Gastrocnemius medialis (tissue), 4 donors: ENCODE results near the gene AGAP1.

Source experiments
- CTCF ChIP-seq, 5 experiments: fragments of 450-650 bp in 3 of 5; fragments of 200-600 bp in 2 of 5; sonication (generic) in 2 of 5; IDR thresholded peaks in 4 of 5; conservative IDR thresholded peaks in 1 of 5; 1 replicate in 4 of 5; 2 replicates in 1 of 5; pipeline ENCODE4 v1.5.1; 2016 to 2019; ENCODE audit warnings: antibody characterized with exemption in 5 of 5, mild to moderate bottlenecking in 3 of 5, moderate library complexity in 3 of 5
- POLR2A ChIP-seq, 2 donors: fragments of 450-650 bp; IDR thresholded peaks; one replicate each; pipeline ENCODE4 v1.6.1; 2017; ENCODE audit warnings: antibody characterized with exemption in 2 of 2, mild to moderate bottlenecking in 2 of 2, moderate library complexity in 2 of 2

GRCh38 chr2:235834781-235835180, 340.9 kb downstream of the AGAP1 start:
- TF ChIP-seq CTCF (IDR thresholded peaks at IDR 0.05 in 4 of 5, conservative IDR thresholded peaks at IDR 0.05 in 1 of 5) (no peak), POLR2A (IDR thresholded peaks at IDR 0.05) (no peak)
